Measurements from ENCODE around the gene C21orf58. TPM values are rescaled to one million over a fixed set of nuclear protein-coding genes. Genes with fewer than 3 reads are reported as not detected.

The C21orf58 gene
- total RNA-seq, 1 experiment from 2014 or later, result 4.5 TPM

Other genes starting within 250 kb of the C21orf58 start
- 97.9 and 120 TPM in 2 replicates for gene COL6A2, start 225.8 kb downstream of the C21orf58 start, total RNA-seq (2014; rRNA removed; shearing (Covaris generic); ENCODE audit: low replicate concordance)
- 0.14 TPM in 1 of 2 replicates, not detected in the other for gene FTCD, start 168.3 kb downstream of the C21orf58 start, total RNA-seq (2014; rRNA removed; shearing (Covaris generic); ENCODE audit: low replicate concordance)
- 3.8 and 5.4 TPM in 2 replicates for gene SPATC1L, start 139.4 kb downstream of the C21orf58 start, total RNA-seq (2014; rRNA removed; shearing (Covaris generic); ENCODE audit: low replicate concordance)
- 16.7 and 18.8 TPM in 2 replicates for gene LSS, start 95.1 kb downstream of the C21orf58 start, total RNA-seq (2014; rRNA removed; shearing (Covaris generic); ENCODE audit: low replicate concordance)
- 58.8 and 76.2 TPM in 2 replicates for gene MCM3AP, start 38.3 kb downstream of the C21orf58 start, total RNA-seq (2014; rRNA removed; shearing (Covaris generic); ENCODE audit: low replicate concordance)
- gene YBEY, start 37.5 kb downstream of the C21orf58 start, total RNA-seq (2014; rRNA removed; shearing (Covaris generic); ENCODE audit: low replicate concordance), result 35.5 and 44.3 TPM in 2 replicates
- gene PCNT, start 286 bp upstream of the C21orf58 start, total RNA-seq (2014; rRNA removed; shearing (Covaris generic); ENCODE audit: low replicate concordance), result 8.5 and 42.4 TPM in 2 replicates
- 14.6 and 16.8 TPM in 2 replicates for gene DIP2A, start 135.0 kb upstream of the C21orf58 start, total RNA-seq (2014; rRNA removed; shearing (Covaris generic); ENCODE audit: low replicate concordance)